HG03442 (cell line): ENCODE results near the gene DCLK1.

Experiments used
- ATAC-seq: cut with Tn5 transposase; IDR thresholded peaks from one replicate; pipeline ENCODE4 v1.9.1; 2021; ENCODE audit warnings: mild to moderate bottlenecking, moderate library complexity; ENCODE audit not compliant: unreplicated experiment

DCLK1 gene

DNA sequence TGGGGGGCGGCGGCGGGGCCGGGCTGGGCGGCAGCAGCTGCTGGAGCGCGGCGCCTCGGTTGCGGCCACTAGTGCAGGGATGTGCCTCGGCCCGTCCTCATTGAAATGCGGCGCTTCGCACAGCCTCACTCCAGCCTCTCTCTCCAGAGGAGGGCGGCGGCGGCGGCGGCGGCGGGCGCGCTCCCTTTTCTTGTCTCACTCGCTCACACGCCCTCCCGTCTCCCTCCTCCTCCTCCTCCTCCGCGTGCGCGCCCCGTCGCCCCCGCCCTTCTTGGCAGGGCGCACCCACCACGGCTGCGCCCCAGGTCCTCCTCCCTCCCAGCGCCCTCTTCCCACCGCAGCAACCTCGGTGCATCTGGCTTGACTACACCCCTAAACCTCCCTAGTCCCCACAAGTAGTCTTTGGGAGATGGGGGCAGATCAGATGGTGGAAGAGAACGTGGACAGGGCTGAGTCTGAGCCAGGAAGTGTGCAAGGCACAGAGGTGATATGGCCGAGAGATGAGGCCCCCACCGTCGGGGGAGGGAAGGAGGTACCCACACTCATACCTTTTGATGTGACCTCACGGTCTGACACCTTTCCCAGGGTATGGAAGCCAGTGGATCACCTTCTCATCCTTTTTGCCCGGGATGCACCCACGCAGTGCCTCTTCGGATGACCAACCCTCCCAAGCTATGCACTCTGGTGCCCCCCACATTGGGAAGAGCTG, at the start of gene DCLK1:
TSS of gene DCLK1 (minus strand) at position 161 of the 709 bp plus-strand sequence.
- no peak for ATAC-seq

- no peak for ATAC-seq
These were observed 44.4 kb upstream of the DCLK1 start for GRCh38 chr13:36175621-36176020.

DNA sequence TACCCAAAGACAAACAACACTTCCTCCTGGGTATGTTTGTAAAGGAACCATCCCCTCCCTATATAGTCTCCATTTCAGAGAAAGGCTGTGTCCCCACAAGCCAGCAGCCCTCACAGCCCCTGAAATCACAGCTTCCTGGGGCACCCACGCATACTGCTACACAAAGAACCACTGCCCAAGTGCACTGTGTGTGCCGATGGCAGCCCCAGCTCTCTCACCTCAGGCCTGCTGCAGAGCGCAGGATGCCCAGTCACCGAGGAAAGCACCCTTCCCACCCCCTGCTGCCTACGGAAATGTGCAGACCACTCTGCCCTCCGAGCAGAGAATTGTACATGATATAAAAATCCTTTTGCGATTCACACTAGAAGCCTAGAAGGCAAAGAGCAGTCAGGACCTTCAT, 43.7 kb upstream of the DCLK1 start:
- no peak for ATAC-seq

DNA sequence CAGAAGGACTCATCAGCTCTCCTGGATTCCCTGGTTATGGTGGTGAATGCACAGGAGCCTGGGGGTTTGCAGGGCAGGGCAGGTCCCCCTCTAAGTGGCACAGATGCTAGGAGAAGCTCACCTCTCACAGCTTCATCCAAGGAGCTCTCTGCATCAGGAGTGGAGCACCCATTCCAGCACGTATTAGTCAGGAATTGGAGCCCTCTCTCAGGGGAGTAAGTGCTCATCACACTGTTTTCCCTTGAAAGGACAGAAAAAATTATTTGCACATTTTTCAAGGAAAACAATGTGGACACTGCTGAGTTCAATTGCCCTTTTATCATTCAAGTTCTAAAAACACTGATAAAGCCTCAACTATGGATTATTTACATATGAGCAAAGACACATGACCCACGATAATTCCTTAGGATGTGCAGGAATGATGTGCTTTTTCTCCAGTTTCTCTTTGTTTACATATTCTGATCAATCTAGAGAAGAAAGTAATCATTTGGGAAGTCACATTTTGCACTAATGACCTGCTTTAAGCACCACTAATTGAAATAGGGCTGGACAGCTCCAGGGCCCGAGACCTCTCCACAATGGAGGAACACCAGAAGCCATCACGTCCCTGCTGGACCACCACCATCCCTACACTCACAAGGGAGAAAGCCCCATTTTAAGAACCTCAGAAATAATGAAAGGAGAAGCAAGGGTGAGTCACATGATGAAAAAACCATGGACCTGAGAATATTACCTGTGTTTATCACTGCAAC, 42.6 kb upstream of the DCLK1 start:
- ATAC-seq = no peak

DNA sequence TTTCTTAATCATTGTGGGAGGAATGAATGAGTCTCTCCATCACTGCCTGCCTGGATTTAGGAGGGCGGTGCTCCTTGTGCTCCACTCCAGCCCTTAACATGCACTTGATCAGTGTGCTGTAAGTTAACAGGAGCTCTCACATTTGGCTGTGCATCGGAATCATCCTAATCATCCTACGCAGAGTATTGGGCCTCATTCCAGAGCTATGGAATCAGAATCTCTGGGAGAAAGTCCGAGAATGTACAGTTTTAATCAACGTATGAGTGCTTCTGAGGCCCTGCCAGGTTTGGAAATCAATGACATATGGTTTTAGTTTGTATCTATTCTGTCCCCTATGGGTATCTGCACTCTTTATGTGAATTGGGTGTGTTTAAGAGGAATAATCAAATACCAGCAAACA, 34.9 kb upstream of the DCLK1 start:
- no peak for ATAC-seq

DNA sequence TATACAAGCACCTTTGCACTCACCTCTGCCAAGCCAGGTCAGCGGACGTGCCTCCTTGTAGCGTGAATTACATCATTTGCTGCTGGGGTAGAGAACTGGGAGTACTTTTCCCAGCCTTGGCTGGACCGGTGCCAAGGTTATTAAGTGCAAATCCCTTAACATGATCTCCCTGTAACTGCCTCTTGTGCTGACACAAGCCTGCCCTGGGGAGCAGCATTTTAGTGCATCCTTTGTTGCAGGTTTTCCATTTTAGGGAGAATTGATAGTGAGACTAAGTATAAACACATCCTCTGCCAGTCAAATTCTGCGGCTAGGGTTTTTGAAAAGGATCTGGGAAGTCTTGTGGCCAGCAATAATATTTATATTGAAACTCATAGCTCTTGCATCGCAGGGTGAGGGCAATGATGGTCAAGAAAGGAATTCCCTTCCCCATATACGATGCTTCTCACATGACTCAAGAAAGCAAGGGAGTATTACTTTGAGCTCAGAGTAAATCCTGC, 32.7 kb upstream of the DCLK1 start:
- no peak for ATAC-seq

GRCh38 chr13:36163286-36163685, 32.1 kb upstream of the DCLK1 start:
- no peak for ATAC-seq

DNA sequence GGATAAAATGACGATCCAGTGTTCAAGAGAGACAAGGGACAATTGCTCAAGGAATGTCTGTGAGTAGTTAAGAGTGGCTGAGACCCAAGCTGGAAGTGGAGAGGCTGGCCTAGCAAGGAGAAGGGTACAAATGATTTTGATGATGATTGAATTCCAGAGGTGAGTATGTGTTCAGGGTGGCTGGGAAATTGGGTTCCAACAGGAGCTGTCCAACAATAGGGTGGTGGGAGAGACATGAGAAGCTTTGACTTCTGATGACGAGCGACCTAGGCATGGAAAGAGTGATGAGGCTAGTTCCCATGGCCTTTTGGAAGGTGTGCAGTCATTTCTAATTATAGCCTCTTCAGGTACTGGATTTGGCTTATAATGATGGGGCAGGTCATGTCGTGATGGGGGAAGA, 29.1 kb upstream of the DCLK1 start:
- no peak for ATAC-seq

GRCh38 chr13:36158611-36159010, 27.4 kb upstream of the DCLK1 start:
- ATAC-seq = no peak

- no peak for ATAC-seq
These were observed 26.3 kb upstream of the DCLK1 start for GRCh38 chr13:36157480-36157879.

DNA sequence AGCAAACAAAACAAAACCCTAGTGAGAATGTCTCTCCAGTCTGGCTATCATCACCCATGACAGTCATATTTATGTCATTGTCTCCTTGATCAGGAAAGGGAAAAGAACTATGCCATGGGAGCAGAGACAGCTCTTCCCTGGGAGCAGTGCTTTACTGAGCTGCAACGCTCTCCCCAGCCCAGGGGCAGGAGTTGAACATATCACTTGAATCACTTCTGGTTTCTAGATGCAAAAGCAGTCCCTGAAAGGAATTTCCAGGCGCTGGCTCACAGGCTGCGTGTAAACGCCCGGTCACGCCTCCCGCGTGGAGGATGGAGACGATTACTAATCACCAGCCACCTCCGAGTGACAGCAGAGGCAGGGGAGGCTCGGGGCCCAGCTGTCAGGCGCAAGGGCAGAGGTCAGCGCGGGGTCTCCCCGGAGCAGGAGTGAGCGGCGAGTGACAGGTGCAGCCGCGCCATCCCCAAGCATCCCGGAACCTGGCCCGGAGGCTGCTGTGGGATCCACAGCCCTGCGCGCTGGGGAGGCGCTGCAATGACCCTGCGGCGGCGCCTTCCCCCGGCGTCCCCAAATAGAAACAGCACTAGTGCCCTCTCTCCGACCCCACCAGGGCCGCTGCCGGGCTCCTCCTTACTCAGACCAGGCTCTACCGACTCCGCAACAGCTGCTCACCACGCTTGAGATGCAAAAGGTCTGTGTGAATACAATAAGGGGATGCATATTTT, 23.5 kb upstream of the DCLK1 start:
- ATAC-seq = no peak

GRCh38 chr13:36151591-36151990, 20.4 kb upstream of the DCLK1 start:
- ATAC-seq = no peak

- no peak for ATAC-seq
These were observed 17.3 kb upstream of the DCLK1 start for GRCh38 chr13:36148446-36148845.

GRCh38 chr13:36147330-36147729, 16.1 kb upstream of the DCLK1 start:
- no peak for ATAC-seq

GRCh38 chr13:36146511-36147269, 15.5 kb upstream of the DCLK1 start:
- no peak for ATAC-seq

GRCh38 chr13:36143738-36144137, 12.6 kb upstream of the DCLK1 start:
- ATAC-seq = no peak

DNA sequence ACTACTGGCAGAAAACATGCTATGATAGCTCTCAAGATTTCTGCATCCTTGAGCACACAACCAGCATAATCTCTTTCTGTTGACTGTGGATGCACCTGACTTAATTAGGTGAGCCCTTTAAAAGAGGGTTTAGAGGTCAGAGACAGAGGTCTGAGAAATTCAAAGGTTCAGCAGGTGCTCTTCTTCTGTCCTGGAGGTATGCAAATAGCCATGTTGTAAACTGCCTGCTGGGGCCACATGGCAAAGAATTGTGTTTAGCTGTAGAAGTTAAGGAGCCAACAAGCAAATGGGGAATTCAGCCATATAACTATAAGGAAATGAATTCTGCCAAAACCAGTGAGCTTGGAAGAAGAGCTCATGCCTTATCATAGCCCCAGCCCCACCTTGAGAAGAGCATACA, 11.6 kb upstream of the DCLK1 start:
- no peak for ATAC-seq

DNA sequence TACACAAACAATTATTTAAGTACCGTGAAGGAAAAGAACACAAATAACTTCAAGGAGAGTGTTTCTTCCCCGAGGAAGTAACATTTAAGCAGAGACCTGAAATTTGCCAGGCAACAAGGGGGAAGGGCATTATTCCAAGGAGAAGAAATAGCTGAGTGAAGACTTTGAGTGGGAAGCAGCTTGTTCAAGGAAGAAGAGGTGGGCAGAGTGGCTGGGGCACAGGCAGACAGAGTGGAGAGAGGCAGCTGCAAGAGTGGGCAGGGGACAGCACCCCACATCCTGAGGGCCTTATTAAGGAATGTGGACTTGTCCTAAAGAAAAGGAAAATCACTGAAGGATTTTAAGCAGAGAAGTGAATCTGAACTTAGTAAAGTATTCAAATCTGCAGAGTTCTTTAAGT, 4.7 kb upstream of the DCLK1 start:
- ATAC-seq = no peak

- no peak for ATAC-seq
These were observed 3.5 kb upstream of the DCLK1 start for GRCh38 chr13:36134632-36135031.

DNA sequence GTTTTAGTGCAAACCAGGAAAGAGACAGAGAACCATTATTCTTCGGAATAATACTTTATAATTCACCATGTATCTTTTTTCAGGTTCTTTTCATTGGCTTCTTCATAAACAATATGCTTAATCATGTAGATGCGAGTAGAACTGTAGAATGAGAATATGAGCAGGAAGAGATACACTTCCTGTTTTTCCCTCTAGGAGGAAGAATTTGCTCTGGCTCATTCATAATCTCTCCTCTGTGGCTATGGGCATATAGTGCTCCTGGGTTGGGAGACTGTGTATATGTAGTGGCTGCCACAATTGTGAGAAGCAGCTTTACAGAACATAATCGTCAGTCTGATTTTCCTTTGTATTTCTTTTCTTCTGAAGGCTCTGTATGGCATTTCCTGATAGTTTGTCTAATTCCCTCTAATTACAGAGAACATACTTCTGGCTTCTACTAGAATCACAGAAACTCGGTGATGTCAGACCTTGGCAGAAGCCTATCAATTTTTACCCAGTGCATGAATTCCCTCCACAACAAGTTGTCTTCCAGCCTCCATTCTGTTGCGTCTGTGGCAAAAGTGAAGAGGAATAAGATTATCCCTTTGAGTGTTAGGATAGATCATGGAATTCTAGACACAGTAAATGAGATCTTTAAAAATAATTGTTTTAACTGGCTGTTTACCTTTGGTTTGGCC, 2.9 kb upstream of the DCLK1 start:
- ATAC-seq = no peak
